Epithelial cell of umbilical artery (primary cell): ENCODE data around the gene UBR2. TPM values are rescaled to one million over a fixed set of nuclear protein-coding genes. Genes with fewer than 3 reads are reported as not detected.

Experiments used
- total RNA-seq: library from RNA; depleted of rRNA; stranded (reverse); fragments of >200 nt; gene quantifications from 2 replicates; pipeline ENCODE4 v1.2.3, GENCODE V29; 2014

Gene UBR2
- total RNA-seq, result 19.5 and 26.3 TPM in 2 replicates

GRCh38 chr6:42563697-42564505 is at the start of gene UBR2:
Gene UBR2 (plus strand): TSS chr6:42564029. CDS start chr6:42564320, 291 bp downstream.

GRCh38 chr6:42722497-42722896 is 158.7 kb downstream of the UBR2 start, which contains the start of gene PRPH2:
Gene PRPH2 (minus strand): TSS chr6:42722597. CDS start chr6:42722334, 263 bp downstream.

Other genes starting within 250 kb of the UBR2 start
- under 0.01 and 0.30 TPM in 2 replicates for gene TRERF1, start 112.1 kb upstream of the UBR2 start, total RNA-seq
- gene PRPH2, start 158.6 kb downstream of the UBR2 start, total RNA-seq, result under 0.01 and 0.30 TPM in 2 replicates
- 42.1 and 45.8 TPM in 2 replicates for gene TBCC, start 182.1 kb downstream of the UBR2 start, total RNA-seq
- 1.5 and 2.3 TPM in 2 replicates for gene BICRAL, start 218.0 kb downstream of the UBR2 start, total RNA-seq